OCI-LY3 (cell line): ENCODE results near the gene SRC.

Experiments
- H2AFZ ChIP-seq: fragments of 200-600, 300-600 bp; shearing (Covaris generic); 2 replicates; pipeline ENCODE4 v1.6.0; 2014; ENCODE audit warnings: antibody characterized with exemption, low read depth, low read length
- H3K27ac ChIP-seq: fragments of 200-600, 300-600 bp; sonication (generic); 2 replicates; pipeline ENCODE4 v1.5.1; 2014; ENCODE audit warnings: mild to moderate bottlenecking, low read length, moderate library complexity, mixed read lengths
- H3K27me3 ChIP-seq: fragments of 200-600, 300-600 bp; sonication (generic); 2 replicates; pipeline ENCODE4 v1.6.1; 2014; ENCODE audit warnings: low read depth, low read length, mixed read lengths
- H3K36me3 ChIP-seq: fragments of 200-600, 300-600 bp; sonication (generic); replicated peaks from 2 replicates; pipeline ENCODE3; 2014; ENCODE audit warnings: low read depth, low read length, mixed read lengths
- H3K4me1 ChIP-seq: fragments of 300-600, 200-600 bp; sonication (generic); 2 replicates; pipeline ENCODE4 v1.6.1; 2014; ENCODE audit warnings: low read length, mixed read lengths
- H3K4me2 ChIP-seq: fragments of 200-600, 300-600 bp; sonication (generic); 2 replicates; pipeline ENCODE4 v1.6.1; 2014; ENCODE audit warnings: low read length, mixed read lengths
- H3K4me3 ChIP-seq: fragments of 300-600, 200-600 bp; sonication (generic); 2 replicates; pipeline ENCODE4 v1.5.1; 2014; ENCODE audit warnings: antibody characterized with exemption, mild to moderate bottlenecking, low read length, moderate library complexity
- H3K79me2 ChIP-seq: fragments of 300-600, 200-600 bp; shearing (Covaris generic); 2 replicates; pipeline ENCODE4 v1.6.1; 2014; ENCODE audit warnings: mild to moderate bottlenecking, low read length, mixed read lengths
- H3K9ac ChIP-seq: fragments of 300-600, 200-600 bp; shearing (Covaris generic); 2 replicates; pipeline ENCODE4 v1.6.0; 2014; ENCODE audit warnings: mild to moderate bottlenecking, low read length, moderate library complexity
- H3K9me3 ChIP-seq: fragments of 200-600, 300-600 bp; shearing (Covaris generic); 2 replicates; pipeline ENCODE4 v1.6.1; 2014; ENCODE audit warnings: low read length, mixed read lengths; ENCODE audit not compliant: insufficient read depth
- H4K20me1 ChIP-seq: fragments of 200-600, 300-600 bp; sonication (generic); 2 replicates; pipeline ENCODE4 v1.6.1; 2016; ENCODE audit warnings: low read length, mixed read lengths; ENCODE audit not compliant: insufficient read depth
- CTCF ChIP-seq: fragments of 200-600, 300-600 bp; sonication (generic); IDR thresholded peaks from 2 replicates; pipeline ENCODE4 v1.5.1; 2014; ENCODE audit warnings: antibody characterized with exemption, low read length, low read depth
- EZH2phosphoT487 ChIP-seq: fragments of 200-600 bp; shearing (Covaris generic); IDR thresholded peaks from 2 replicates; pipeline ENCODE4 v1.6.1; 2018; ENCODE audit warnings: antibody characterized with exemption, mixed run types, low read depth

Gene SRC

GRCh38 chr20:37301558-37301957 is 44.4 kb upstream of the SRC start:
- Histone ChIP-seq H3K4me1 (peaks cover 6% of the 10 kb centered on the region), H3K4me3 (no peak overlapping the region), H3K27me3 (no peaks in the 10 kb centered on the region), H2AFZ (no peak overlapping the region), H3K9ac (no peak overlapping the region), H4K20me1 (peaks cover 30% of the 10 kb centered on the region), H3K79me2 (peaks cover 48% of the 10 kb centered on the region), H3K4me2 (no peak overlapping the region), H3K9me3 (no peaks in the 10 kb centered on the region), H3K27ac (no peak overlapping the region), H3K36me3 (peaks cover 75% of the 10 kb centered on the region)
- no peak for TF ChIP-seq CTCF
- no peak for TF ChIP-seq EZH2phosphoT487

GRCh38 chr20:37302981-37303380 is 43.0 kb upstream of the SRC start:
- no peak overlapping the region for H2AFZ ChIP-seq
- peaks cover 20% of the 10 kb centered on the region for H3K4me1 ChIP-seq
- no peak overlapping the region for H3K4me3 ChIP-seq
- no peaks in the 10 kb centered on the region for H3K27me3 ChIP-seq
- no peak overlapping the region for H3K4me2 ChIP-seq
- peaks cover 74% of the 10 kb centered on the region for H3K36me3 ChIP-seq
- no peak overlapping the region for H3K9ac ChIP-seq
- H4K20me1 ChIP-seq = peaks cover 21% of the 10 kb centered on the region
- no peak overlapping the region for H3K27ac ChIP-seq
- TF ChIP-seq CTCF = no peak
- TF ChIP-seq EZH2phosphoT487 = no peak
- H3K79me2 ChIP-seq = peaks cover 44% of the 10 kb centered on the region
- H3K9me3 ChIP-seq = no peaks in the 10 kb centered on the region

GRCh38 chr20:37303637-37304036 is 42.3 kb upstream of the SRC start:
- Histone ChIP-seq H2AFZ (no peak overlapping the region), H3K4me3 (no peak overlapping the region), H3K4me1 (peaks cover 26% of the 10 kb centered on the region), H3K9ac (no peak overlapping the region), H3K9me3 (no peaks in the 10 kb centered on the region), H3K36me3 (peaks cover 68% of the 10 kb centered on the region), H3K27me3 (no peaks in the 10 kb centered on the region), H3K79me2 (peaks cover 42% of the 10 kb centered on the region), H3K4me2 (no peak overlapping the region), H3K27ac (no peak overlapping the region), H4K20me1 (peaks cover 15% of the 10 kb centered on the region)
- TF ChIP-seq CTCF = no peak
- no peak for TF ChIP-seq EZH2phosphoT487

GRCh38 chr20:37305079-37305478 is 40.9 kb upstream of the SRC start:
- no peak overlapping the region for H2AFZ ChIP-seq
- TF ChIP-seq CTCF = no peak
- no peak for TF ChIP-seq EZH2phosphoT487
- H3K9ac ChIP-seq = no peak overlapping the region
- H4K20me1 ChIP-seq = peaks cover 7% of the 10 kb centered on the region
- peaks cover 40% of the 10 kb centered on the region for H3K4me1 ChIP-seq
- H3K4me2 ChIP-seq = no peak overlapping the region
- H3K4me3 ChIP-seq = no peak overlapping the region
- peaks cover 68% of the 10 kb centered on the region for H3K36me3 ChIP-seq
- no peaks in the 10 kb centered on the region for H3K9me3 ChIP-seq
- no peak overlapping the region for H3K27ac ChIP-seq
- peaks cover 42% of the 10 kb centered on the region for H3K79me2 ChIP-seq
- no peaks in the 10 kb centered on the region for H3K27me3 ChIP-seq
